Stimulated activated naive CD8-positive, alpha-beta T cell treated with anti-CD3 and anti-CD28 coated beads, Interleukin-15, Interleukin-2, amounts not matched to agents 100 ng/mL and 50 ng/mL, for 24 hours (primary cell): ENCODE results near the gene CTRB1.

Experiments used
- H3K27ac Mint-ChIP-seq: one replicate; pipeline ENCODE4 v1.8.0; 2021; ENCODE audit warnings: mild to moderate bottlenecking, mixed read lengths
- H3K27me3 Mint-ChIP-seq: one replicate; pipeline ENCODE4 v1.8.0; 2021; ENCODE audit warnings: mixed read lengths
- H3K36me3 Mint-ChIP-seq: one replicate; pipeline ENCODE4 v1.8.0; 2021; ENCODE audit warnings: low read depth, mixed read lengths
- H3K4me1 Mint-ChIP-seq: one replicate; pipeline ENCODE4 v1.8.0; 2021; ENCODE audit warnings: low read depth, mixed read lengths
- H3K4me3 Mint-ChIP-seq: one replicate; pipeline ENCODE4 v1.8.0; 2021; ENCODE audit warnings: mild to moderate bottlenecking, mixed read lengths
- H3K9me3 Mint-ChIP-seq: one replicate; pipeline ENCODE4 v1.8.0; 2021; ENCODE audit warnings: mixed read lengths

The CTRB1 gene

GRCh38 chr16:75249441-75249840 lies 30.7 kb downstream of the CTRB1 start:
- no peaks in the 10 kb centered on the region for H3K9me3 Mint-ChIP-seq
- H3K4me1 Mint-ChIP-seq = peaks cover 7% of the 10 kb centered on the region
- H3K36me3 Mint-ChIP-seq = no peaks in the 10 kb centered on the region
- H3K27ac Mint-ChIP-seq = no peak overlapping the region
- H3K27me3 Mint-ChIP-seq = peaks cover 46% of the 10 kb centered on the region
- H3K4me3 Mint-ChIP-seq = no peak overlapping the region

GRCh38 chr16:75250089-75250808 lies 31.5 kb downstream of the CTRB1 start:
- no peak overlapping the region for H3K27ac Mint-ChIP-seq
- H3K4me3 Mint-ChIP-seq = peak overlapping the region; percentile 37
- no peaks in the 10 kb centered on the region for H3K36me3 Mint-ChIP-seq
- H3K27me3 Mint-ChIP-seq = peaks cover 52% of the 10 kb centered on the region
- H3K4me1 Mint-ChIP-seq = peaks cover 7% of the 10 kb centered on the region
- no peaks in the 10 kb centered on the region for H3K9me3 Mint-ChIP-seq

- Mint-ChIP-seq H3K27me3 (peaks cover 53% of the 10 kb centered on the region), H3K9me3 (no peaks in the 10 kb centered on the region), H3K27ac (no peak overlapping the region), H3K4me3 (no peak overlapping the region), H3K36me3 (no peaks in the 10 kb centered on the region), H3K4me1 (peaks cover 7% of the 10 kb centered on the region)
Measured at GRCh38 chr16:75250809-75251279, 32.1 kb downstream of the CTRB1 start.

- Mint-ChIP-seq H3K36me3 (no peaks in the 10 kb centered on the region), H3K9me3 (no peaks in the 10 kb centered on the region), H3K27me3 (peaks cover 53% of the 10 kb centered on the region), H3K4me3 (peak within 1 kb of the TSS; percentile 37), H3K27ac (no peak within 1 kb of the TSS), H3K4me1 (peaks cover 7% of the 10 kb centered on the region)
Measured at GRCh38 chr16:75251280-75252048, 32.7 kb downstream of the CTRB1 start, which contains the start of gene BCAR1. Gene BCAR1, minus strand, starts transcription at chr16:75251624. Its CDS starts 142 bp downstream, at chr16:75251482.

GRCh38 chr16:75252049-75252864 lies 33.5 kb downstream of the CTRB1 start:
- no peaks in the 10 kb centered on the region for H3K36me3 Mint-ChIP-seq
- H3K27ac Mint-ChIP-seq = no peak overlapping the region
- peaks cover 53% of the 10 kb centered on the region for H3K27me3 Mint-ChIP-seq
- peaks cover 7% of the 10 kb centered on the region for H3K4me1 Mint-ChIP-seq
- peak overlapping the region; percentile 23 for H3K4me3 Mint-ChIP-seq
- no peaks in the 10 kb centered on the region for H3K9me3 Mint-ChIP-seq

- Mint-ChIP-seq H3K9me3 (no peaks in the 10 kb centered on the region), H3K4me3 (no peak overlapping the region)
Measured at GRCh38 chr16:75252946-75253911, 34.4 kb downstream of the CTRB1 start.

GRCh38 chr16:75254359-75254837 lies 35.6 kb downstream of the CTRB1 start:
- Mint-ChIP-seq H3K9me3 (no peaks in the 10 kb centered on the region), H3K27ac (no peak overlapping the region), H3K36me3 (no peaks in the 10 kb centered on the region), H3K4me3 (no peak overlapping the region), H3K4me1 (peaks cover 7% of the 10 kb centered on the region), H3K27me3 (peaks cover 54% of the 10 kb centered on the region)

More at GRCh38 chr16:75252946-75253911, 34.4 kb downstream of the CTRB1 start:
- H3K4me1 Mint-ChIP-seq = peaks cover 7% of the 10 kb centered on the region
- H3K27ac Mint-ChIP-seq = no peak overlapping the region
- no peaks in the 10 kb centered on the region for H3K36me3 Mint-ChIP-seq
- H3K27me3 Mint-ChIP-seq = peaks cover 53% of the 10 kb centered on the region

- no peaks in the 10 kb centered on the region for H3K9me3 Mint-ChIP-seq
Measured at GRCh38 chr16:75256059-75256571, 37.3 kb downstream of the CTRB1 start.

GRCh38 chr16:75256696-75257343 lies 38.0 kb downstream of the CTRB1 start:
- Mint-ChIP-seq H3K27me3 (peaks cover 53% of the 10 kb centered on the region), H3K27ac (no peak overlapping the region), H3K36me3 (no peaks in the 10 kb centered on the region)

More at GRCh38 chr16:75256059-75256571, 37.3 kb downstream of the CTRB1 start:
- Mint-ChIP-seq H3K36me3 (no peaks in the 10 kb centered on the region), H3K4me1 (peaks cover 4% of the 10 kb centered on the region), H3K4me3 (no peak overlapping the region), H3K27me3 (peaks cover 52% of the 10 kb centered on the region), H3K27ac (no peak overlapping the region)

GRCh38 chr16:75257886-75258806 lies 39.4 kb downstream of the CTRB1 start:
- H3K4me3 Mint-ChIP-seq = no peak overlapping the region
- no peak overlapping the region for H3K27ac Mint-ChIP-seq
- peaks cover 56% of the 10 kb centered on the region for H3K27me3 Mint-ChIP-seq
- no peaks in the 10 kb centered on the region for H3K9me3 Mint-ChIP-seq
- H3K36me3 Mint-ChIP-seq = no peaks in the 10 kb centered on the region
- H3K4me1 Mint-ChIP-seq = no peaks in the 10 kb centered on the region

More at GRCh38 chr16:75256696-75257343, 38.0 kb downstream of the CTRB1 start:
- H3K4me3 Mint-ChIP-seq = no peak overlapping the region
- peaks cover 2% of the 10 kb centered on the region for H3K4me1 Mint-ChIP-seq
- no peaks in the 10 kb centered on the region for H3K9me3 Mint-ChIP-seq

- Mint-ChIP-seq H3K9me3 (no peaks in the 10 kb centered on the region), H3K27ac (no peak overlapping the region), H3K4me1 (no peaks in the 10 kb centered on the region), H3K27me3 (peaks cover 56% of the 10 kb centered on the region), H3K36me3 (no peaks in the 10 kb centered on the region), H3K4me3 (no peak overlapping the region)
Measured at GRCh38 chr16:75258807-75259141, 40.0 kb downstream of the CTRB1 start.

- Mint-ChIP-seq H3K27me3 (peaks cover 54% of the 10 kb centered on the region), H3K9me3 (no peaks in the 10 kb centered on the region), H3K4me3 (no peak overlapping the region), H3K4me1 (peaks cover 9% of the 10 kb centered on the region), H3K36me3 (no peaks in the 10 kb centered on the region), H3K27ac (no peak overlapping the region)
Measured at GRCh38 chr16:75260851-75261589, 42.2 kb downstream of the CTRB1 start.
